HG03575 (cell line): ENCODE data around the gene EHD1.
"Not testable (repeated sequence)": the region's sequence is repeated elsewhere in the genome, so short reads cannot be mapped to it uniquely, and the experiment has no call there.

Source experiments
- ATAC-seq: cut with Tn5 transposase; IDR thresholded peaks from one replicate; pipeline ENCODE4 v1.9.1; 2021; ENCODE audit not compliant: unreplicated experiment, insufficient number of reproducible peaks, low FRiP score; ENCODE audit errors: extremely low read depth

The EHD1 gene

GRCh38 chr11:64815433-64815832, 63.0 kb downstream of the EHD1 start:
- not testable (repeated sequence) for ATAC-seq

- ATAC-seq, result no peak
These were observed 63.7 kb downstream of the EHD1 start for GRCh38 chr11:64814712-64815187.

GRCh38 chr11:64813826-64814225, 64.6 kb downstream of the EHD1 start:
- ATAC-seq, result no peak

GRCh38 chr11:64810891-64811272, 67.5 kb downstream of the EHD1 start:
- no peak for ATAC-seq

GRCh38 chr11:64810271-64810890, 68.0 kb downstream of the EHD1 start, which contains the start of gene MEN1:
Gene MEN1, minus strand, starts transcription at chr11:64810551. Its CDS starts 442 bp downstream, at chr11:64810109.
- no peak for ATAC-seq

GRCh38 chr11:64809781-64810241, 68.6 kb downstream of the EHD1 start:
- ATAC-seq, result no peak

- ATAC-seq, result no peak
These were observed 72.9 kb downstream of the EHD1 start for GRCh38 chr11:64805481-64805880.

GRCh38 chr11:64804346-64805210, 73.8 kb downstream of the EHD1 start:
- no peak for ATAC-seq

GRCh38 chr11:64803846-64804345, 74.5 kb downstream of the EHD1 start:
- no peak for ATAC-seq

GRCh38 chr11:64803158-64803845, 75.1 kb downstream of the EHD1 start, which contains the start of gene MAP4K2:
Gene MAP4K2, minus strand, starts transcription at chr11:64803214. Its CDS starts 65 bp downstream, at chr11:64803149.
- ATAC-seq, result no peak

GRCh38 chr11:64802370-64803157, 75.9 kb downstream of the EHD1 start:
- ATAC-seq, result no peak
